GM20431 (cell line): ENCODE measurements around the gene ERCC2.
"Not testable (repeated sequence)": the region's sequence is repeated elsewhere in the genome, so short reads cannot be mapped to it uniquely, and the experiment has no call there.

Experiments
- in situ Hi-C: fragments of 300-500 bp; cut with MseI, MboI; formaldehyde crosslinking; loops from one replicate; pipeline ENCODE4 v1.15.0; 2020; ENCODE audit warnings: low sequenced_read_pairs; ENCODE audit not compliant: unreplicated experiment

ERCC2 gene

GRCh38 chr19:45340232-45340898 is 30.0 kb downstream of the ERCC2 start, which contains the start of gene KLC3:
Gene KLC3, plus strand, starts transcription at chr19:45340750. Its CDS starts 4,792 bp downstream, at chr19:45345542.
- in situ Hi-C loops, result no loop called here

- in situ Hi-C loops, result no loop called here
Observed at GRCh38 chr19:45339629-45340028, 30.7 kb downstream of the ERCC2 start.

- in situ Hi-C loops, result no loop called here
Observed at GRCh38 chr19:45336696-45337251, 33.6 kb downstream of the ERCC2 start.

- in situ Hi-C loops, result not testable (repeated sequence)
Observed at GRCh38 chr19:45334881-45335280, 35.5 kb downstream of the ERCC2 start.

- in situ Hi-C loops, result no loop called here
Observed at GRCh38 chr19:45333609-45334303, 36.6 kb downstream of the ERCC2 start.

- in situ Hi-C loops, result no loop called here
Observed at GRCh38 chr19:45331411-45331810, 39.0 kb downstream of the ERCC2 start.

GRCh38 chr19:45327404-45328143 is 42.8 kb downstream of the ERCC2 start:
- in situ Hi-C loops, result no loop called here

- in situ Hi-C loops, result no loop called here
Observed at GRCh38 chr19:45324349-45324907, 45.9 kb downstream of the ERCC2 start.

GRCh38 chr19:45323671-45324081 is 46.7 kb downstream of the ERCC2 start:
- in situ Hi-C loops, result no loop called here

GRCh38 chr19:45322744-45323281 is 47.6 kb downstream of the ERCC2 start, which contains the start of gene CKM:
Gene CKM, minus strand, starts transcription at chr19:45322875. Its CDS starts 3,162 bp downstream, at chr19:45319713.
- in situ Hi-C loops, result no loop called here

GRCh38 chr19:45322311-45322710 is 48.1 kb downstream of the ERCC2 start:
- in situ Hi-C loops, result no loop called here

- in situ Hi-C loops, result no loop called here
Observed at GRCh38 chr19:45321848-45322247, 48.5 kb downstream of the ERCC2 start.

GRCh38 chr19:45320997-45321775 is 49.2 kb downstream of the ERCC2 start:
- in situ Hi-C loops, result no loop called here

GRCh38 chr19:45315304-45315703 is 55.1 kb downstream of the ERCC2 start:
- in situ Hi-C loops, result no loop called here

- in situ Hi-C loops, result no loop called here
Observed at GRCh38 chr19:45314708-45315245, 55.6 kb downstream of the ERCC2 start.

GRCh38 chr19:45312285-45312684 is 58.1 kb downstream of the ERCC2 start:
- in situ Hi-C loops, result not testable (repeated sequence)

- in situ Hi-C loops, result no loop called here
Observed at GRCh38 chr19:45311621-45312020, 58.8 kb downstream of the ERCC2 start.

GRCh38 chr19:45309322-45309721 is 61.1 kb downstream of the ERCC2 start:
- in situ Hi-C loops, result not testable (repeated sequence)

- in situ Hi-C loops, result no loop called here
Observed at GRCh38 chr19:45307361-45307760, 63.0 kb downstream of the ERCC2 start.
